Skeletal muscle satellite cell (primary cell): ENCODE data around the gene COA1.
"Not testable (repeated sequence)": the region's sequence is repeated elsewhere in the genome, so short reads cannot be mapped to it uniquely, and the experiment has no call there.

Experiments
- H3K27me3 ChIP-seq: 2 replicates; pipeline ENCODE4 v1.7.0; 2013; ENCODE audit warnings: low read length; ENCODE audit not compliant: control insufficient read depth, insufficient read depth
- H3K36me3 ChIP-seq: 2 replicates; pipeline ENCODE4 v1.7.0; 2013; ENCODE audit warnings: mild to moderate bottlenecking, control low read depth, low read length; ENCODE audit not compliant: insufficient read depth
- H3K4me1 ChIP-seq: 2 replicates; pipeline ENCODE4 v1.7.0; 2013; ENCODE audit warnings: low read length; ENCODE audit not compliant: control insufficient read depth, insufficient read depth
- H3K4me2 ChIP-seq: 2 replicates; pipeline ENCODE4 v1.7.0; 2013; ENCODE audit warnings: mild to moderate bottlenecking, low read length
- H3K4me3 ChIP-seq: 2 replicates; pipeline ENCODE4 v1.7.0; 2013; ENCODE audit warnings: low read length
- H3K9ac ChIP-seq: 2 replicates; pipeline ENCODE4 v1.7.0; 2013; ENCODE audit warnings: mild to moderate bottlenecking, low read depth, low read length, moderate library complexity
- H3K9me3 ChIP-seq: replicated peaks from 2 replicates; pipeline ENCODE4 v1.7.0; 2013; ENCODE audit warnings: mild to moderate bottlenecking, control low read depth, low read length

Gene COA1

DNA sequence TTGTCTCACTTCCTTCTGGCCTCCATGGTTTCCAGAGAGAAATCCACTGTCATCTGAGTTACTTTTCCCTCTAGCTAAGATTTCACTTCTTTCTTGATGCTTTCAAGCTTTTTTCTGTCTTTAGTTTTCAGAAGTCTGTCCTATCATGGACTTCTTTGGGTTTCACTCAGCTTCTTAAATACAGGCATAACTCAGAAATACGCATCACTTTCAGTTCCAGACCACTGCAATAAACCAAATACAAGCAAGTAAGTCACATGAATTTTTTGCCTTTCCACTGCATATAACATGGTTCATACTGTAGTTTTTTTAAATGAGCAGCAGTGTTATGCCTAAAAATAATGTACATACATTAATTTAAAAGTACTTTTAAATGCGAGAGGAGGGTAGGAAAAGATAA is 97.8 kb downstream of the COA1 start:
- Histone ChIP-seq H3K9ac (no peak overlapping the region), H3K27me3 (no peaks in the 10 kb centered on the region), H3K4me3 (no peak overlapping the region), H3K36me3 (peaks cover 70% of the 10 kb centered on the region), H3K9me3 (no peaks in the 10 kb centered on the region), H3K4me1 (no peaks in the 10 kb centered on the region), H3K4me2 (no peak overlapping the region)

DNA sequence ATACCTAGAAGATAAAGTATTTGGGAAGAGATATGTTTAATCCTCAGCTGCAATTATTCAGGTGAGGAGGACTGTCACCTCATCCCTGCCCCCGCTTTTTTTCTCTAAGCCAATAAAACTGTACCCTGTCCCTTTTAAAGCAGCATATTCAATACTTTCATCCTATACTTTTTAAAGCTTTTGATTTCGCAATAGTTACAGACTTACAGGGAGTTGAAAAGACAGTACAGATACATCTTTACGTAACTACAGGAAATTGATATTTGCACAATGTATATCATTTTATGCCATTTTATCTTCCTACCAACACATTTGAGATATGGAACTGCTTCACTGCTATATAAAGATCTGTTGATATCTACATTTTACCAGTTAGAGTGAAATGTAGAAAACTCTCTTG is 98.8 kb downstream of the COA1 start:
- Histone ChIP-seq H3K27me3 (no peaks in the 10 kb centered on the region), H3K4me2 (no peak overlapping the region), H3K4me3 (no peak overlapping the region), H3K9ac (no peak overlapping the region), H3K36me3 (peaks cover 70% of the 10 kb centered on the region), H3K9me3 (no peaks in the 10 kb centered on the region), H3K4me1 (no peaks in the 10 kb centered on the region)

DNA sequence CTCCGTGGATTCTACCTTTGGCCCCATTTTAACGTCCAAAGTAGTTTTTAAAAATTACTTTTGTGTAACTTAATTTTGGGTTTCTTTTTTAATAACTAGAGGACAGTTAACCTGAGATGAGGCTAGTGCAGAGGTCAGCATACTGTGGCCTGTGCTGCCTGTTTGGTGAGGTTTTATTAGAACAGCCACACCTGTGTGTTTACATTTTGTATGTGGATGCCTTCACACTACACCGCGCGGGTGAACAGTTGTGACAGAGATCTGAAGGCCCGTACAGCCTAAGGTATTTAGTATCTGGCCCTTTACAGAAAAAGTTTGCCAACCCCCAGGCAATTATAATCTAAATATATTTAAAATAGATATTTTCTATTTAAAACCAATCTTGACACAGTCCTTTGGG is 99.5 kb downstream of the COA1 start:
- H3K4me2 ChIP-seq = no peak overlapping the region
- no peaks in the 10 kb centered on the region for H3K9me3 ChIP-seq
- H3K27me3 ChIP-seq = no peaks in the 10 kb centered on the region
- H3K4me1 ChIP-seq = no peaks in the 10 kb centered on the region
- H3K4me3 ChIP-seq = no peak overlapping the region
- no peak overlapping the region for H3K9ac ChIP-seq
- H3K36me3 ChIP-seq = peaks cover 71% of the 10 kb centered on the region

DNA sequence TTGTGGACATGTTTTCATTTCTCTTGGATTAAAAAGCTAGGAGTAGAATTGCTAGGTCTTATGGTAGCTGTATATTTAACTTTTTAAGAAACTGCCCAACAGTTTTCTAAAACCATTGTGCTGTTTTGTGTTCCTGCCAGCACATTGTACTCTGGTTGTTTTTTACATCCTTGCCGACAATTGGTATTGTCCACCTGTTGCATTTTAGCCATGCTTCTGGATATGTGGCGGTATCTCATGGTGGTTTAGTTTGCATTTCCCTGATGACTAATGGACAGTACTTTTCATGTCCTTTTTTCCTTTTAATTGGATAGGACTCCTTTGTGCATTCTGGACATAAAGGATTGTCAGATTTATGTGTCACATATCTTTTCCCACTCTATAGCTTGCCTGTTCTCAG is 100.9 kb downstream of the COA1 start:
- H3K27me3 ChIP-seq = no peaks in the 10 kb centered on the region
- H3K4me2 ChIP-seq = no peak overlapping the region
- H3K36me3 ChIP-seq = peaks cover 74% of the 10 kb centered on the region
- no peaks in the 10 kb centered on the region for H3K9me3 ChIP-seq
- H3K4me3 ChIP-seq = no peak overlapping the region
- H3K4me1 ChIP-seq = no peaks in the 10 kb centered on the region
- H3K9ac ChIP-seq = no peak overlapping the region

DNA sequence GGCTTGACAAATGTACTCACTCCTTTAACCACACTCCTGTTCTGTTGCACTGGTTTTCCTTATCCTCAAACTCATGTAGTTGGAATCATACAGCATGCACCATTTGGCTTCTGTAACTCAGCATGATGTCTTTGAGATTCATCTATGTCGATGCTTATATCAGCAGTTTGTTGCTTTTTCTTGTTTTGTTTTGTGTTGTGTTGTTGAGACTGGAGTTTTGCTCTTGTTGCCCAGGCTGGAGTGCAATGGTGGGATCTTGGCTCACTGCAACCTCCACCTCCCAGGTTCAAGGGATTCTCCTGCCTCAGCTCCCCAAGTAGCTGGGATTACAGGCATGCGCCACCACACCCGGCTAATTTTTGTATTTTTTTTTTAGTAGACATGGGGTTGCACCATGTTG is 101.5 kb downstream of the COA1 start:
- not testable (repeated sequence) for H3K9ac ChIP-seq, H3K4me1 ChIP-seq, H3K27me3 ChIP-seq, H3K4me2 ChIP-seq, H3K4me3 ChIP-seq, H3K9me3 ChIP-seq
- H3K36me3 ChIP-seq = peaks cover 76% of the 10 kb centered on the region

DNA sequence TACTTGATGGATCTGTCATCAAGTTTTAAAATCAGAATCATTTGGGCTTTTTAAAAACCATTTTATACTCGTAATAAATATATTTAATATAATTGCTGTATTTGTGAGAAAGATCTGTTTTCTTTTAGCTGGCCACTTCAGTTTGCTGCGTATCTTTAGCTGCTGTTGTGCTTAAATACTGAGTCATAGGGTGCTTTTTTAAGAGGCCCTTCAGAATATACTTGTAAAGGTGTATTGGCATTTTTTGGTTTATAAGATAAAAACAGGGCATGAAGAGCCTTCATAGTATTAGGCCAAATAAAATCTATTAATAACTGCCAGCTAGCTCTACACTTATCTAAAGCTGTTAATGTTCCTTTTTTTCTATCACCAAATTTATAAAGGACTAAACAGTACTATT is 102.6 kb downstream of the COA1 start:
- H3K27me3 ChIP-seq = no peaks in the 10 kb centered on the region
- no peak overlapping the region for H3K9ac ChIP-seq
- no peaks in the 10 kb centered on the region for H3K9me3 ChIP-seq
- H3K36me3 ChIP-seq = peaks cover 75% of the 10 kb centered on the region
- peaks cover 7% of the 10 kb centered on the region for H3K4me1 ChIP-seq
- H3K4me2 ChIP-seq = no peak overlapping the region
- H3K4me3 ChIP-seq = no peak overlapping the region

DNA sequence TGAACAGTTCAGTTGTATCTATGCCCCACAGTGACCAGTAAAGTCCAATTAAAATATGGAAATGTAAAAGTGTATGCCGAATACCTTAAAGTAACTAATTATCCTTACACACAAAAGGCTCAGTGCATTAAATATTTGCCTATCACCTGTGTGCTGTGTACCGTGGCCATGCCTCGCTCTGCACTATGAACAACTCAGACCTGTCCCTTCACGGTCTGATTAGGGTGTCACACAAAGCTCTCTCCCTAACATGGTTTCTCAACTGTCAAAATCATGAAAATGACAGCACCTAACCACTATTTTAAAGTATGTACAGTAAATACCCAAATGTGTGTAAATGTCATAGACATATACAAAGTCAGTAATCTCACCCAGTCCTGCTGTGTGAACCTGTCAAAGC is 103.3 kb downstream of the COA1 start:
- no peaks in the 10 kb centered on the region for H3K9me3 ChIP-seq
- H3K4me1 ChIP-seq = peaks cover 12% of the 10 kb centered on the region
- no peaks in the 10 kb centered on the region for H3K27me3 ChIP-seq
- H3K9ac ChIP-seq = no peak overlapping the region
- peaks cover 81% of the 10 kb centered on the region for H3K36me3 ChIP-seq
- no peak overlapping the region for H3K4me2 ChIP-seq
- H3K4me3 ChIP-seq = no peak overlapping the region

DNA sequence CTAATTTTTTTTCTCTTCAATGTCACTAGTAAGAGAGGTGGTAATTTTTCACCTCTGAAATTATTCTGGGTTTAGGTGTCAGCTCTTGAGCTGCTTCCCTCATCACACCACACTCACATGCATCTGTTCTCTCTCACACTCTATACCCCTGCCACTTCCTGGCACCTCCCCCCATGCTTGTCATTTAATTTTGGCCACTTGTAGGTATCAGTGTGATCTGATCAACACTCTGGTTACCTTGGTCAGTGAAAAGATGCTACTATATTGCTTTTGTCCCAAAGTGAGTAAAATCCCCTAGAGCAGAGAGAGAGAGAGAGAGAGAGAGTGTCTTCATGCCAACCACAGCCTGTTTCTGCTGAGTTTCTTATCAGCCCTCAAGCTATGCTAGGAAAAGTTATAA is 103.9 kb downstream of the COA1 start:
- no peak overlapping the region for H3K4me3 ChIP-seq
- peaks cover 80% of the 10 kb centered on the region for H3K36me3 ChIP-seq
- H3K4me2 ChIP-seq = no peak overlapping the region
- H3K27me3 ChIP-seq = no peaks in the 10 kb centered on the region
- no peaks in the 10 kb centered on the region for H3K9me3 ChIP-seq
- H3K9ac ChIP-seq = no peak overlapping the region
- peaks cover 12% of the 10 kb centered on the region for H3K4me1 ChIP-seq

DNA sequence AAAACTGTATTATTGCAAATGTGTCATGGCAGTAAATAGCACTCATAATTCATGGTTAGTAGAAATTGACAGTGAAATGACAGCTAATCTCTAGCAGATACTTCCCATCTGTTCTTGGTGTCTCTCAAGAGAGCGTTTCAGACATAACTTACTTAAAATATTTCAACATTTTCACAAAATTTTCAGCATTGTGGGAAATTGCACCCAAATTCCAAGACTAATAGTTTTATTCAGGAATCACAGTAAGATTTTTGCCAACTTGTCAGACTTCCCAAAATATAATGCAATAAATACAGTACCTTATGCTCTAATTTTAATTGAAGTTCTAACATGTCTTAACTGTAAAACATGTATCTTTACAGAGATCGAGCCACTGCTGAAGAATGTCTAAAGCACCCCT is 105.2 kb downstream of the COA1 start:
- peaks cover 22% of the 10 kb centered on the region for H3K4me1 ChIP-seq
- H3K4me2 ChIP-seq = no peak overlapping the region
- H3K9ac ChIP-seq = no peak overlapping the region
- peaks cover 86% of the 10 kb centered on the region for H3K36me3 ChIP-seq
- H3K4me3 ChIP-seq = no peak overlapping the region
- no peaks in the 10 kb centered on the region for H3K27me3 ChIP-seq
- no peaks in the 10 kb centered on the region for H3K9me3 ChIP-seq

DNA sequence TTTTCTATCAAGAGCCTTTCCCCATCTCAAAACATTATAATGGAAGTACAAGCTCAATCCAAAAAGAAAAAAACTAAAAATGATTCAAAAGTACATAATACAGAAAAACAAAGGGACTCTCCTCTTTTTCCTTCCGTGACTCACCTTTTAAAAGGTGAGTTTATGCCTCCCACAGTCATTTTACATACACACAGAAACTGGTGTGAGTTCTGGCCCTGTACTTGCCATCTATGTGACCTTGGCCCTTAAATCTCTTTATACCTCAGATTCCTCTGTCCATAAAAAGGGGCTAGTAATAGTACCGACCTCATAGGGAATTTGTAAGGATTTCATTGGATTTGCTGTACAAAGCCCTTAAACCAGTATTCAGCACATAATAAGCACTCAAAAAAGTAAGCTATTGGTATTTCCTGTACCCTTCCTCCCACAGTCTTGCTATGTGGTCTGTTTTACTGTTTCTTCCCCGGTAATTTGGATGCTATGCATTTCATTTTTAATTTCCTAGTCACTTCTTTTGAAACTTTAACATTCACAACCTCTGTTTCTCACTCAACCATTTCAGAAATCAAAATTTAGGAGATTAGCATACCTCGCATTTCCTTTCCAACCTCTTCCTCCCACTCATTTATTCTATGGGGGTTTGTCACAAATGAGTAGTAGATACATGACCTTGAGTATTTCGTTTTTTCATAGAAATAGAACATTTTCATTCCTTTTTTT is 107.4 kb downstream of the COA1 start:
- peaks cover 32% of the 10 kb centered on the region for H3K4me1 ChIP-seq
- H3K9ac ChIP-seq = no peak overlapping the region
- H3K4me2 ChIP-seq = no peak overlapping the region
- no peaks in the 10 kb centered on the region for H3K9me3 ChIP-seq
- H3K36me3 ChIP-seq = peaks cover 79% of the 10 kb centered on the region
- H3K4me3 ChIP-seq = no peak overlapping the region
- no peaks in the 10 kb centered on the region for H3K27me3 ChIP-seq

DNA sequence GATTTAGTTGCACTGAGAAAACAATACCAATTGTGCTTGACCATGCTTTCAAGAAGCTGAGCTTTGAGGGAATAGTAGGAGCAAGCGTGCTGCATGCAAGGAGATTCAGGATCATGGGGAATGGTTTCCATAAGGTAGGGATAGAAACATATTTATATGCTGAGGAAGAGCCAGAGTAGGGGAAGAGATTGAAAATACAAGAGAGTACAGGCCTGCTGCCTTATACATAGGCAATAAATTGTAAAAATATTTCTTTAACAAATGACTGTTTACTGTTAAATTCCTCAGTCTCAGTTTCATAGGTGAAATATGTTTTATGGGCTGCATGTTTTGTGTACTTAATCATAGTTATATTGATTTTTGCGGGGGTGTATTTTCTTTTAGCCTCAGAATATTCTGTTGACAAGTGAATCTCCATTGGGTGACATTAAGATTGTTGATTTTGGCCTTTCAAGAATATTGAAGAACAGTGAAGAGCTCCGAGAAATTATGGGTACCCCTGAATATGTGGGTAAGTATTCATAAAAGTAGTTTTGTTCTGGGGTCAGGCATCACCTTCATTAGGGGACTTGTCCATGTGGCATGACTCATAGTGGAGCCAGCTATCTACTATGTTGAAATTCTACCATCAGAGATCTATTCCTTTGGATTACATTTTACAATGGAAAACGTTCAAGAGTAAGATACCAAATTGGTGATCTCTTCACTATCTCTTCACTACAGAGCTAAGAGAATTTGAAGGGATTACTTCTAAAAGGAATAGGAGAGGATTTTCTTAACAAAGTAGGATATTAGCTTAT is 109.9 kb downstream of the COA1 start:
- H3K4me2 ChIP-seq = peak overlapping the region; percentile 24
- H3K4me1 ChIP-seq = peaks cover 32% of the 10 kb centered on the region
- H3K27me3 ChIP-seq = no peaks in the 10 kb centered on the region

DNA sequence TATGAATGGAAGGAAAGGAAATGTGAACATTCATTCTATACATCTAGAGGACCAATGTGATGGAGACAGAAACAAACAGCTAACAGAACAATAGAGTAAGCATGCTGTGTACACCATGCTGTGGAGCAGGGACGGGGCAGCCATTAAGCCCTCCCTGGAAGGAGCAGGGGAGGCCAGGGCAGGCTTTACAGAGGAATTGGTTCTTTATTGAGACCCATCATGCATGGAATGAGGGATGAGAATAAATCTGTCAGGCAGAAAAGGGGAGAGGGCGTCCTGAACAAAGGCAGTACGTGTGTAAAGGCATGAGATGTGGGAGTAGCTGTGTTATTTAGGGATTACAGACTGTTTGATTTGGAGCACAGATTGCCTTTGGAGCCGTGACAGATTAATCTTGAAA is 111.2 kb downstream of the COA1 start:
- H3K36me3 ChIP-seq = peaks cover 66% of the 10 kb centered on the region
- H3K4me1 ChIP-seq = peaks cover 38% of the 10 kb centered on the region
- no peaks in the 10 kb centered on the region for H3K27me3 ChIP-seq
- H3K9me3 ChIP-seq = no peaks in the 10 kb centered on the region
- no peak overlapping the region for H3K4me3 ChIP-seq
- H3K4me2 ChIP-seq = no peak overlapping the region
- no peak overlapping the region for H3K9ac ChIP-seq

More for the DNA sequence above, 109.9 kb downstream of the COA1 start:
- Histone ChIP-seq H3K9me3 (no peaks in the 10 kb centered on the region), H3K4me3 (no peak overlapping the region), H3K9ac (no peak overlapping the region), H3K36me3 (peaks cover 75% of the 10 kb centered on the region)
